HG03097 (cell line): ENCODE data around the gene ARMC10.
"Not testable (repeated sequence)": the region's sequence is repeated elsewhere in the genome, so short reads cannot be mapped to it uniquely, and the experiment has no call there.

ENCODE experiments used
- ATAC-seq: cut with Tn5 transposase; IDR thresholded peaks from one replicate; pipeline ENCODE4 v1.9.1; 2021; ENCODE audit not compliant: unreplicated experiment, low FRiP score

Gene ARMC10

DNA sequence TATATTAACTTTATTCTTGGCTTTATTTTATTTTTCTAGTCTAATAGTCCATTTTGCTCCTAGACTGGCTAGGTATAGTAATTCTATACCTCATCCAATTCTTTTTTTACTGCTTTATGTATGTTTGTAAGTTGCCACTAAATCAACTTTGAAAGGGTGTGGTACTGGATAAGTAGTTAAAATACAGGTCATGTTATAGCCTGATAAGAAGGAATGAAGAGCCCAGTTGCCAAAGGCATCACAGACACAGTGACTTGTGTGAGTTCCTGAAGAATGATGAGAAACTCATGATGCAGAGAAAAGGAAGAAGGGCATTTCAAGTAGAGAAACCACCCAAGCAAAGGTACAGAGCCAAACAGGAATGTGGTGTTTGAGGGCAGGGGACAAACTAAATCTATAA, 46.7 kb downstream of the ARMC10 start:
- ATAC-seq: no peak

DNA sequence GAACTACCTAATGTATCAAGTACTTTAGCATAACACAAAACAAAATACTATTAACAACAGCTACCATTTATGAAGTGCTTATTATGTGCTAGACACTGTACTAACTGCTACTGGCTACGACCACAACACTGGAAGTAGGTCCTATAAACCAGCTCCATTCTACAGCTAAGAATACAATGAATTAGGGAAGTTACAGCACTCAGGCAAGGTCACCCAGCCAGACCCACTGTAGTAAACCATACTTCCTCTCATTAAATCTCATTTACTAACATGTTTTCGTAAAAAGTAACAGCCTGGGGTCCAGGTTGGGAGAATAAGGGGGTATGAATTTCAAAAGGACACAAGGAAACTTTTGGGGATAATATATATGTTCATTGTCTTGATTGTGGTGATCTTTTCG, 48.6 kb downstream of the ARMC10 start:
- ATAC-seq: no peak

DNA sequence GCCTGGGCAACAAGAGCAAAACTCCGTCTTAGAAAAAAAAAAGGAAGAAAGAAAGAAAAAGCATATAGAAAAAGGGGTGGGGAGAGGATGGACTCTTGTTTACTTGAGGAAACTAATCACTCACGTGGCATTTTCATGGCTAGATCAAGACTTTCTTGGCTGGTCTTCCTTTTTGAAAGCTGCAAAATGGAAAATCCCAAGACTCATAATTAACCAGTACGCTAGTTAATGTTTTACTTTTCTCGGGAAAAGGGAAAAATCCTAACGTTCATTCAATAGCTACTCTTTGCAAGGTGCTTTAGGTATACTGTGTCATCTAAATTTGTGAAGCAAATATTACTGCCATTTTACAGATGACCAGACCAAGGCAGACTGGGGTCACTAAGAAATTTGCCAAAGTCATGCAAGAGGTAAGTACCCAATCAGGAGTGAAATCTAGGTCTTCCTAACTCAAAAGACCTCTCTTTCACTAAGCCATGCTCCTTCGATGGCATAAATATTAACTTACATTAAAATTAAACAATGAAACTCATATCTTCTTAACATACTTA, 49.6 kb downstream of the ARMC10 start:
- no peak for ATAC-seq

DNA sequence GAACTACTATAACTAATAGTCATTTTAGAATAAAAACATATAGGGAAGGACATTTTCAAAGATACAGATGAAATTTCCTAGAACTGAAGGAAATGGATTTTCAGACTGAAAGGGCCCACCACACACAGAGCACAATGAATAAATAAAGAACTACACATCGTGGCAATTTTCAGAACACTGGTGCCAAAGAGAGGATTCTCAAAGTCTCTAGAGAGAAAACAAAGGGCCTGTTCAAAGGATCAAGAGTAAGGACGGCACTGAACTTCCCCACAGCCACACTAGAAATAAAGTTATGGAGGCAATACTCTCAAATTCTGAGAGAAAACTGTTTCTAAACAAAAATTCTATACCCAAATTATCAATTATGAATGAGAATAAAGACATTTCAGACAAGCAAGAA, 52.1 kb downstream of the ARMC10 start:
- no peak for ATAC-seq

DNA sequence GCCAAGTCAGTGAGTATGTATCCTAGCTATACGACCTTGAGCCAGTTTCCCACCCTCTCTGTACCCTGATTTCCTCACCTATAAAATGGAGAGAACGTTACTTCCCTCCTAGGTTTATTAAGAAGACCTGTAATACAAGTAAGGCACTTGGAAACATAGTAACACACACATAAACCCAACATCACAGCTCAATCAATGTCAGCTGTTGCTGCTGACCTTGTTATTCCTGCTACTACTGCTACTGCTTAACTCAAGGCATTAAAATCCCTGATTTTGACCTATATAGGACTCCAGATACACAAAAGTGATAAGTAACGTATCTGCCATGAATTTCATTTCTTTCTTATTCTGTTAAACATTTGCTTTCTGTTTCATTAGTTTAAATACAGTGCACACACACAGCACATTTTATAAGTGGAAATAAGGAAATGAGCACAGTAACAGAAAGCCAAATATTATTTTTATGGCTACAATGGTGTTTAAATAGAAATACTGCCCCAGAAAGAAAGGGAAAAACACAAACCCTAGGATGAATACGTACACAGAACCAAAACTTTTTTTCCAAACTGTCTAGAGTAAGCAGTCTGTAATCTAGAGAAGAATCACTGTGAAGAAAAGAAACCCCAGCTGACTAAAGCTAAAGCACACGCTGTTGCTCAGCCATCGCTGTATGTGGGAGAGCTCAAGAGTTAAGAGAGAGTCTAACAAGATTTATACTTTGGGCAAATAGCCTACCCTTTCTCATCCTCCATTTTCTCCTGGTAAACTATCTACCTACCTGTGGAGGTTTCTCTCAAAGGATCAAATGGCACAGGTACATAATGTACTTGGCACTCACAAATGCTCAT, 55.0 kb downstream of the ARMC10 start:
- ATAC-seq: no peak

DNA sequence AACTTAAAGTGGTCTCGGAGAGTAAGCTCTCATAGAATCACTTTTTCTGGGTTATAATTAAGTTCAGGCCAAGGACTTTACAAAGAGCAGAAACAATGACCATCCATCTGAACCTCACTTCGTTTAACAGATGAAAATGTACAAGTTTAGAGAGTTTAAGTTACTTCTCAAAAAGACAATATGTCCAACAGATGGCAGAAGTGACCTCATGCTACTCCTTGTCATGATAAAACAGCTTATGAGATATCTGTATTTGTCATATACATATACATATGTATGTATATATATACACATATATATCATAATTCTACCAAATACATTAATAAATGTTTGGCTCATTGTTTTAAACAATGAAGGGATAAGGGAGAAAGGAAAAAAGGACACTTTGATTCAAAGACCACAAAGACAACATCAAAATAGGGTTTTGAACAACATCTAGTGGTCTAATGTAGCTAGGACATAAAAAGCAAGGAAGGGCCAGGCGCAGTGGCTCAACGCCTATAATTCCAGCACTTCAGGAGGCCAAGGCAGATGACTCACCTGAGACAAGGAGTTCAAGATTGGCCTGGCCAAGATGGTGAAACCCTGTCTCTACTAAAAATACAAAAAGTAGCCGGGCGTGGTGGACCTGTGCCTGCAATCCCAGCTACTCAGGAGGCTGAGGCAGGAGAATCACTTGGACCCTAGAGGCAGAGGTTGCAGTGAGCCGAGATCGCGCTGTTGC, 56.1 kb downstream of the ARMC10 start:
- no peak for ATAC-seq

DNA sequence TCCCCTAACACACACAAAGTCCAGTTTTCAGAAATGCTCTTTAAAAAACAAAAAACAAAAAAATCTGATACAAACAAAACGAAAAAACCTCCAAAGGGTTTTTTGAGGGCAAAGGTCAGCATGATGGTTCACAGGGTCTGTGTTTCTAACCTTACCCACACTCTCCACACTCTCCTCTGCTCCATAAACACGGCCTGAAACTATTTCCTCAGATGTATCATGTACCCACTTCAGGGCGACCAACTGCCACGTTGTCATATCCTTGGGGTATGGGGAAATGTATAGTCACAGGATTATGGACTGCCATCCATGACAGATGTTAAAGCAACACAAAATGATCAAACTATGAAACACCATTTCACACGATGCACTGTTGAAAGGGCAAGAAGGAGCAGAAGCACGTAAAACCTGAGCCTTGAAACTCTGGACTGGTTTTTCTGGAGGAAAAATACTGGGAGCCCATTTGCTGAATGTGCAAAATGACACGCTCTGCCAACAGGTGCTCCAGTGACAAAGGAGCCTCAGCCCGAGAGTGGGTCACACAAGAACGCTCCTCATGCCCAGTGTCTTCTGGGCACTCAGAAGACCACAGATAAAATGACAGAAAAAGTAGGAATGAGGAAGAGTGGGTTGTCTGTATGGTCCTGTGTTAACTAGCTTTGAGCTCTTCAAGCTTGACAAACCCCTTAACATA, 58.2 kb downstream of the ARMC10 start:
- ATAC-seq: no peak

DNA sequence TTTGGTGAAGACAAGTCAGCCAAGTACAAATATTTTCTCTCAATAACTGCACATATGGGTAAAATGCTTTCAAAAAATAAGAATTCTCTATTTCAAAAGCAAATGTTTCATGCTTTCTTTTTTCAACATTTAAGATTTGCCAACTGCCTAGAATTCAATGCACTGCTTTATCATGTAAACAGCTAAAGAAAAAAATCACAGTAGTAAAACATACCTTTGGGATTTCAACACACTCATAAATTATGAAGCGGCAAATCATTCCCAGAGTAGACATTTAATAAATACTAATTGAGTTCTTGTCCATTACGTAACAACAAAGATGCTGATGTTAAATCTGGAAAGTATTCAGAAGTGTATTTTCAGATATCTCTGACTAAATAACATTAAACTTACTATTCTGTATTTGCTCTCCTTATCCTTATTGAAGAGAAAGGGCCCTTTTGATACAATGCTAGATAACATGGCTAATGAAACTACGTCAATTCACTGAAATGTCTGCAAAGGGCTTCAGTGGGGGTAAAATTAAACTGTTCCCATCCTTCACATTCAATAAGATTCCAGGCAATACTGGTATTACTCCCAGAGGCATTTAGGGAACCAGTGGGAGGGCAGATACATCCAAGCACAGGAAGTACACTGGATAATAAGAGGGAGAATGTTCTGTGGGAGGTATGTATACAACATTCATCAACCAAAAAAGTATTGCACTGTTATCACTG, 60.1 kb downstream of the ARMC10 start:
- no peak for ATAC-seq

DNA sequence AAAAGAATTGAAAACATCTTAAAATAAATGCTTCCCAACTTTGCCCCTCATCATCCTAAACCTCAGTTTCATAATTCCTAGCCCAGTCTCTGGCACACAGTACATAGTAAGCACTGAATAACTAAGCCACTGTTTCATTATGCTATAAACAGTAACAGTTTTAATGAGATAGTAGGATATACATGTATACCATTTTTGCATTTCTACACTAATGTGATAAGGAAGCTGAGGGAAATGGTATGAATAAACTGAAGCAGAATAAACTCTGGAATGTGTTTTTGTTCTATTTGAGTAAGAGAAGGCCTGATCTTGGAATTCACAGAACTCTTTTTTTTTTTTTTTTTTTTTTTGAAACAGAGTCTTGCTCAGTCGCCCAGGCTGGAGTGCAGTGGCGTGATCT, 65.1 kb downstream of the ARMC10 start:
- ATAC-seq: no peak

DNA sequence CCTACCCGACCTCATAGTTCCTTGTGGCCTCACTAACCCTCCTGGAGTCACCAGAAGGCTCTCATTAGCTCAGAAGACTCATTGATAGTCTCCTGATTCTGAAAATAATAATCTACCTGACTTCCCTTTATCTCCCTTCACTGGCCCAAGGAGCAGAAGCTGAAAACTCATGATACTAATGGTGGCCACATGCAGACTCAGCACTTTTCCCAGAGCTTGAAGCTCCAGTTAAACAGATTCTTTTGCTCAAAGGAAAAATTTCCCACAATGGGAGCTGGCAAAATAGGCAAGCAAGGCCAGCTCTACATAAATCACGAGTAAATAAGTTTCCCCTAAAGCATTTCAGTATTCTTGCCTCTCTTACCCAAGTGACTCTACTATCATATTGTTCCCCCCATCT, 65.7 kb downstream of the ARMC10 start:
- ATAC-seq: no peak

DNA sequence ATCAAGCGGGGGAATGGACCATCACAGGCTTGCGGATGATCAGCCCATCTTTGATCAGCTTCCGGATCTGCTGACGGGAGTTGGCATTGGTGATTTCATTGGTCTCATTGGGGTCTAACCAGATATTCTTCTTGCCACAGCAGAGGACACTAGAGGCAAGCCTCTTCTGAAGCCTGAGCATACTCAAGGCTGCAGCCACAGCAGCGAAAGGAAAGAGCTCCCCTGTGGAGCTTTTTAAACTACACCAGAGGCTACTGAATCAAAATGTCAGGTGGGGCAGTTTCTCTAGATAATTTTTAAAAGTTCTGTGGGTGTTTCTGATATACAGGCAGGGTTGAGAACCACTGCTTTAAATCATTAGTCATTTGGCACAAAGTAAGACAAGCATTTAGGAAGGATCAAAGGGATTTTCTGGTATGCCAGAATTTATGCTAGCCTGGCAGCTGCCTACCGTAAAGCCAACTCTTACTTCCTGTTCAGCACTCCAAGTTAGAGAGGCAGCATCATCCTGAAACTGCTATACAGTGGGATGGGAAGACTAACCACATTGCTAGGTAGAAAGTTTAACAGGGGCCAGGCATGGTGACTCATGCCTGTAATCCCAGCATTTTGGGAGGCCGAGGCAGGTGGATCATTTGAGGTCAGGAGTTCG, 66.9 kb downstream of the ARMC10 start:
- ATAC-seq: no peak

DNA sequence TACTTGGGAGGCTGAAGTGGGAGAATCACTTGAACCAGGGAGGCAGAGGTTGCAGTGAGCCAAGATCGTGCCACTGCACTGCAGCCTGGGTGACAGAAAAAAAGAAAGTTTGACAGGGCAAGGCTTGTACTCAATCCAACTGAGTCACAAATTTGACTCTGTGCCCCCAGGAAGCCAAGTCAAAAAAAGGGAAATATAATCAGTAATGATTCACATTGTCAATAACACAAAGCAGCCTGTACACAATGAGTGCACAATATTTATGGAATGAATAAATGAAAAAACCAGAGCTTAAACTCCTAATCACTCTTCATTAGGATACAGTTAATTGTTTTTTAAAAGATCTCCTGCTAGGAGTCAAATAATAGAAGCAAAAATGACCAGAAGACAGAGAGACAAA, 67.6 kb downstream of the ARMC10 start:
- no peak for ATAC-seq

DNA sequence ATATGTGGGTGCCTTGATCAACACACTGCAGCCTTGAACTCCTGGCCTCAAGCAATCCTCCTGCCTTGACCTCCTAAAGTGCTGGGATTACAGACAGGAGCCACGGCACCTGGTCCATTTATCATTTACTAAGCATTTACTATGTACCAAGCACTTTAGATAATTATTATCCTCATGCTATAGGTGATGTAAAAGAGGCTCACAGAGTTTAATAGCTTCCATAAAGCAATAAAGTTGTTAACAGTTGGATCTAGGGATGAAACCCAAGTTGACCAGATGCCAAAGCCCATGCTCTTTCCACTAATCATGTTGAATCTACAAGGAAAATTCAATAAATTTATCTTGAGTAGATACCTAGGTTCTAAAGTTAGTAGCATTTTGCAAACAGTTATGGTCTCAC, 68.9 kb downstream of the ARMC10 start:
- ATAC-seq: no peak

DNA sequence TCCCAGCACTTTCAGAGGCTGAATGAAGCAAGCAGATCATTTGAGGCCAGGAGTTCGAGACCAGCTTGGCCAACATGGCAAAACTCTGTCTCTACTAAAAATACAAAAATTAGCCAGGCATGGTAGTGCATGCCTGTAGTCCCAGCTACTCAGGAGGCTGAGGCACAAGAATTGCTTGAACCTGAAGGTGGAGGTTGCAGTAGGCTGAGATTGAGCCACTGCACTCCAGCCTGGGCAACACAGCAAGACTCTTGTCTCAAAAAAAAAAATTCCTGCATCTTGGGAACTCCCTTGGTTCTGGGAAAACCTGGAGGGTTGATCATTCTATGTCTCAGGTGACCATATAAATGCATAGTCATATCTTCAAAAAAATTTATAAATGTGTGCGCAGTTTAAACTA, 69.8 kb downstream of the ARMC10 start:
- not testable (repeated sequence) for ATAC-seq

DNA sequence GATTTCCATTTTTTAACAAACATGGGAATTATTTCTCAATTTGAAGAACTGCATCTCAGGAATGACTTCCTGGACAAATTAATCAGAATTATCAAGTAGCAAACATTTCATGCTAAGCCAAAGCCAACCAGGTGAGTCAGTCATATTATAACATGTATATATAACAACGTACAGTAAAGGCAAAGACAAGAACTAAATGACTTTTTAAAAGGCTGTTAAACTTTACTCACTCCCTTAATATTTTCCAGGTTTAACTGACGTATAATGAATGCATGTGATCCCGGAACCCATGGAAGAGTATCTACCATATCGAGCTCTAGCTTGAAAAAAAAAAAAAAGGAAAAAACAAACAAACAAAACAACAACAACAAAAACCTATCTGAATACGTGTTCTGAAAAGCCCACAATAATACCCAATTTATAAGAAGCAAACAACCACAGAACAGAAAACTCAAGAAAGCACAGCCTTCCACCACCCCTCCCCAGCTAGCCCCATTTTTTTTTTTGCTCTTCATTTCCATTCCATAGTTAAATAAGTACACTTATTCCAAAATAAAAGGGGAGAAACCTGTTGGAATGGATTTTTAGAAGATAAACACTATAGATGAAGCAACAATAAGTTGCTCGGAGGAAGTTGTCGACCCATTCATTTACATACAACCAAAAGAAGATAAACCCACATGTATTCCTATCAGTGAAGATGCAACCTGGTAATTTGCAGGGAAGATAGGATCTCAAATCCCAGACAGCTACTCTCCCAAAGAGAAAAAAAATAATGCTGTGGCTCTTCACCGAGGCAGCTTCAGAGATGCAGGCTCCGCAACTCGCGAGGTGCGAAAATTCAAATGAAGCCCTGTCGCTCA, 73.4 kb downstream of the ARMC10 start:
- ATAC-seq: no peak
